Endothelial cell of umbilical vein (primary cell): ENCODE data around the gene GPR153.

Source experiments
- CTCF ChIP-seq, 2 donors: IDR thresholded peaks; 1 replicate in 1 of 2; 2 replicates in 1 of 2; pipeline ENCODE4 v1.5.1; 2011; ENCODE audit warnings: low read length in 2 of 2, mild to moderate bottlenecking in 2 of 2, moderate library complexity in 2 of 2, control low read depth in 1 of 2, inconsistent platforms in 1 of 2, low read depth in 1 of 2; ENCODE audit not compliant: insufficient read depth in 1 of 2; ENCODE audit errors: extremely low read depth in 1 of 2
- EZH2 ChIP-seq: IDR thresholded peaks from 2 replicates; pipeline ENCODE4 v1.6.1; 2012; ENCODE audit warnings: borderline replicate concordance, low read depth, mild to moderate bottlenecking, moderate library complexity, low read length, inconsistent platforms; ENCODE audit not compliant: severe bottlenecking
- GATA2 ChIP-seq: IDR thresholded peaks from 2 replicates; pipeline ENCODE4 v1.7.0; 2011; ENCODE audit warnings: low read depth, mild to moderate bottlenecking, moderate library complexity, mixed read lengths, low read length; ENCODE audit not compliant: insufficient read length, insufficient read depth
- JUN ChIP-seq: IDR thresholded peaks from 2 replicates; pipeline ENCODE4 v1.6.1; 2011; ENCODE audit warnings: borderline replicate concordance, low read depth; ENCODE audit not compliant: insufficient read length, insufficient read depth
- MYC ChIP-seq: IDR thresholded peaks from one replicate; pipeline ENCODE4 v1.6.1; 2011; ENCODE audit warnings: mild to moderate bottlenecking, low read depth, low read length
- POLR2A ChIP-seq: IDR thresholded peaks from 2 replicates; pipeline ENCODE4 v1.6.1; 2012; ENCODE audit warnings: low read depth, mild to moderate bottlenecking, control low read depth, low read length
- POLR2AphosphoS5 ChIP-seq: IDR thresholded peaks from 2 replicates; pipeline ENCODE4 v1.6.1; 2012; ENCODE audit warnings: low read depth, mild to moderate bottlenecking, control low read depth, low read length, moderate library complexity; ENCODE audit not compliant: insufficient read depth

GRCh38 chr1:6253380-6253779 lies 7.5 kb downstream of the GPR153 start:
- TF ChIP-seq CTCF (IDR thresholded peaks at IDR 0.05; ENCODE audit: extremely low read depth in 1 of 2, insufficient read depth in 1 of 2, low read depth in 1 of 2, low read length in 2 of 2), result no peak
- TF ChIP-seq JUN, result no peak
- no peak for TF ChIP-seq POLR2AphosphoS5
- no peak for TF ChIP-seq EZH2
- no peak for TF ChIP-seq MYC
- TF ChIP-seq POLR2A, result no peak
- no peak for TF ChIP-seq GATA2
